Kidney (tissue), 14 donors: ENCODE results near the gene SIK3. TPM values are rescaled to one million over a fixed set of nuclear protein-coding genes. Genes with fewer than 3 reads are reported as not detected.

Source experiments
- DNase-seq, 5 donors: peaks; one replicate each; pipeline ENCODE4 v3.0.0-alpha.2; 2013 to 2020
- FAIRE-seq: peaks from 2 replicates; lab custom pipeline; 2012; peaks lifted over from hg19 to GRCh38; lab: Jason Lieb, UNC
- H3K27ac ChIP-seq, 2 donors: one replicate each; pipeline ENCODE4 v1.7.0; 2013; ENCODE audit warnings: low read depth in 2 of 2, low read length in 2 of 2, inconsistent platforms in 1 of 2
- H3K27me3 ChIP-seq: one replicate; pipeline ENCODE4 v1.7.1; 2013; ENCODE audit warnings: low read length, inconsistent platforms; ENCODE audit not compliant: control insufficient read depth, insufficient read depth
- H3K36me3 ChIP-seq, 3 donors: one replicate each; pipeline versions ENCODE4 v1.7.0 to v1.7.1; 2013; ENCODE audit warnings: low read length in 3 of 3, control low read depth in 1 of 3, inconsistent platforms in 1 of 3; ENCODE audit not compliant: insufficient read depth in 3 of 3, control insufficient read depth in 2 of 3
- H3K4me1 ChIP-seq, 3 donors: one replicate each; pipeline versions ENCODE4 v1.7.0 to v1.7.1; 2013; ENCODE audit warnings: low read length in 3 of 3, inconsistent platforms in 1 of 3, low read depth in 1 of 3; ENCODE audit not compliant: control insufficient read depth in 2 of 3, insufficient read depth in 2 of 3
- H3K4me3 ChIP-seq, 3 donors: one replicate each; pipeline versions ENCODE4 v1.7.0 to v1.8.1; 2013; ENCODE audit warnings: low read length in 3 of 3, control low read depth in 1 of 3, inconsistent platforms in 1 of 3
- H3K9ac ChIP-seq, 3 donors: one replicate each; pipeline versions ENCODE4 v1.7.0 to v1.7.1; 2013; ENCODE audit warnings: low read length in 3 of 3, control low read depth in 1 of 3, inconsistent platforms in 1 of 3
- H3K9me3 ChIP-seq, 3 donors: one replicate each; pipeline versions ENCODE4 v1.7.0 to v1.7.1; 2013; ENCODE audit warnings: low read length in 3 of 3, control low read depth in 1 of 3, inconsistent platforms in 1 of 3; ENCODE audit not compliant: control insufficient read depth in 2 of 3, insufficient read depth in 1 of 3
- CTCF ChIP-seq: IDR thresholded peaks from 3 replicates; pipeline ENCODE4 v1.5.1; 2012; ENCODE audit warnings: mild to moderate bottlenecking, moderate library complexity, borderline replicate concordance; ENCODE audit not compliant: insufficient read depth; ENCODE audit errors: extremely low read depth
- intact Hi-C: fragments of 100-400 bp; cut with DNase I; formaldehyde crosslinking; loops from one replicate; pipeline ENCODE4 v1.11.1; 2022
- polyA plus RNA-seq: library from polyadenylated mRNA; stranded (reverse); fragments of 350-450 nt; fragmentation: Illumina TruSeq; extraction: RNeasy Lipid Tissue Mini Kit (QIAGEN cat#74804); gene quantifications from one replicate; pipeline ENCODE4 v1.2.3, GENCODE V29; 2014; ENCODE audit warnings: low read depth, low replicate concordance; ENCODE audit not compliant: insufficient read depth
- total RNA-seq: library from RNA; stranded (reverse); fragmentation: NEBNext Ultra II Directional; extraction: Animal tissue kit (Norgen Biotek cat#: 25700); gene quantifications from one replicate; pipeline ENCODE4 v1.2.1, GENCODE V29; 2021
- donor health status: control.
- donor health status: control.
- donor health status: control.
- donor health status: control.
- donor health status: control.
- donor health status: DM: yes; HTN: yes; CAD: no.
- donor health status: Normal renal cell carcinoma (clear cell type).

The SIK3 gene
- total and polyA plus RNA-seq, 2 donors from 2014 or later, result 12.3 to 50.7 TPM

- H3K4me1 ChIP-seq, result peaks cover 3 to 12% (median 8%) of the 10 kb centered on the region in 3 donors
- H3K9ac ChIP-seq, result peak overlapping the region in 1 of 3 donors; percentile 4
- no peak for FAIRE-seq
- no peak for TF ChIP-seq CTCF
- H3K4me3 ChIP-seq, result peak overlapping the region in 2 of 3 donors; percentile 3 to 40
- peaks cover 0 to 10% (median 0%) of the 10 kb centered on the region in 3 donors for H3K36me3 ChIP-seq
- intact Hi-C loops, result no loop called here
- no peaks in the 10 kb centered on the region for H3K27me3 ChIP-seq
- no peaks in the 10 kb centered on the region for H3K9me3 ChIP-seq
- DNase-seq, result no peak
- no peak overlapping the region for H3K27ac ChIP-seq
Measured at GRCh38 chr11:116929414-116930090, 168.7 kb downstream of the SIK3 start.

GRCh38 chr11:116928845-116929244 is 169.4 kb downstream of the SIK3 start:
- no peak for TF ChIP-seq CTCF
- intact Hi-C loops, result no loop called here
- Histone ChIP-seq H3K4me3 (no peak overlapping the region), H3K27me3 (no peaks in the 10 kb centered on the region), H3K9me3 (no peaks in the 10 kb centered on the region), H3K4me1 (peaks cover 3 to 12% (median 8%) of the 10 kb centered on the region in 3 donors), H3K9ac (peak overlapping the region in 1 of 3 donors; percentile 4), H3K36me3 (peaks cover 0 to 11% (median 0%) of the 10 kb centered on the region in 3 donors), H3K27ac (no peak overlapping the region)
- DNase-seq (peak in 1 of 5 donors; percentile 28), FAIRE-seq (no peak)

GRCh38 chr11:116928102-116928777 is 170.0 kb downstream of the SIK3 start:
- H3K27ac ChIP-seq, result no peak overlapping the region
- H3K9ac ChIP-seq, result no peak overlapping the region
- H3K9me3 ChIP-seq, result no peaks in the 10 kb centered on the region
- intact Hi-C loops, result no loop called here
- DNase-seq, result no peak
- no peaks in the 10 kb centered on the region for H3K27me3 ChIP-seq
- H3K36me3 ChIP-seq, result peaks cover 0 to 11% (median 0%) of the 10 kb centered on the region in 3 donors
- TF ChIP-seq CTCF, result no peak
- H3K4me1 ChIP-seq, result peaks cover 3 to 12% (median 8%) of the 10 kb centered on the region in 3 donors
- no peak overlapping the region for H3K4me3 ChIP-seq
- no peak for FAIRE-seq
